Esophagus muscularis mucosa (tissue), 4 donors: ENCODE data around the gene THAP4.

ENCODE experiments used
- CTCF ChIP-seq, 3 experiments: fragments of 200-600 bp in 2 of 3; fragments of 450-650 bp in 1 of 3; sonication (generic) in 2 of 3; IDR thresholded peaks; one replicate each; pipeline ENCODE4 v1.5.1; 2017 to 2019; ENCODE audit warnings: antibody characterized with exemption in 3 of 3, mild to moderate bottlenecking in 2 of 3, moderate library complexity in 1 of 3
- EP300 ChIP-seq: sonication (generic); formaldehyde crosslinking; IDR thresholded peaks from one replicate; pipeline ENCODE4 v1.6.1; 2017; ENCODE audit warnings: antibody characterized with exemption
- POLR2A ChIP-seq: fragments of 450-650 bp; IDR thresholded peaks from one replicate; pipeline ENCODE4 v1.6.1; 2017; ENCODE audit warnings: antibody characterized with exemption, moderate library complexity, mild to moderate bottlenecking, low read depth
- POLR2AphosphoS5 ChIP-seq, 2 donors: sonication (generic); formaldehyde crosslinking; IDR thresholded peaks; one replicate each; pipeline ENCODE4 v1.6.1; 2017; ENCODE audit warnings: antibody characterized with exemption in 2 of 2

DNA sequence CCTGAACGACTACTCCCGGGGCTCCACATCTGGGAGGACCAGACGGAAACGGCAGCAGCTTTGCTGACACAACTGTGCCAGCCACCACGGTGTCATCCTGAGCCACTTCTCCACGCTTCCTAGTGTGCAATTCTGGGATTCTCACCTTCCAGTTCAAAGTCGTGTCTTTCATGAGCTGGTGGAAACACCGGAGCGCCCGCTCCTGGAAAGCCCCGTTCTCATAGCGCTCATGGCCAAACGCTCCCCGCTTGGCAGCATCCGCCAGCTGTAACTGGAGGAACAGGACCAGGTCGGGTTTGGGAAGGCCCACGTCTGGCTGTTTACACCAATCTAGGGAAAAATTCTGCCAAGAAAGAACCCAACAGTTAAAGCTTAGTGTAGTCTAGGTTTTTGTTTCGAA is 41.3 kb upstream of the THAP4 start:
- TF ChIP-seq CTCF (IDR thresholded peaks at IDR 0.05): no peak
- no peak for TF ChIP-seq POLR2A
- no peak for TF ChIP-seq EP300
- TF ChIP-seq POLR2AphosphoS5 (IDR thresholded peaks at IDR 0.05): no peak
